CD4-positive, alpha-beta T cell treated with Interferon alpha-2 for 1 hour (primary cell): ENCODE results near the gene VARS1.
A peak's percentile ranks its signal among the peaks of the same experiment; 100 is the strongest.
"Not testable (repeated sequence)": the region's sequence is repeated elsewhere in the genome, so short reads cannot be mapped to it uniquely, and the experiment has no call there.

Experiments used
- DNase-seq, 2 donors: peaks; one replicate each; pipeline ENCODE4 v3.0.0-alpha.2; 2020 to 2022

VARS1 gene

GRCh38 chr6:31795616-31796298 lies at the start of gene VARS1:
VARS1 (minus strand) TSS chr6:31795752; CDS start chr6:31795217, 535 bp downstream.
- peak; percentile 90 to 91 for DNase-seq

DNA sequence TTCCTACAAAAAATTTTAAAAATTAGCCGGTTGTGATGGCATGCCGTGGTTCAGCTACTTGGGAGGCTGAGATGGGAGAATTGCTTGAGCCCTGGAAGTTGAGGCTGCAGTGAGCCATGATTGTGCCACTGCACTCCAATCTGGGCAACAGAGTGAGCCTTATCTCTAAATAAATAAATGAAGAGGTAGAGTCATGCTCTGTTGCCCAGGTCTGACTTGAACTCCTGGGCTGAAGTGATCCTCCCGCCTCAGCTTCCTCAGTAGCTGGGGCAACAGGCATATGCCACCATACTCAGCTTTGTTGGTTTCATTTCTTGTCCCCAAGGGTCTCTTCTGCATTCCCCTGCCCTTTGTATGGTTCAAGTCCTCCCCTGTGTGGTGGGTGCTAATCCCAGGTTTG lies 49.0 kb upstream of the VARS1 start:
- DNase-seq: no peak

DNA sequence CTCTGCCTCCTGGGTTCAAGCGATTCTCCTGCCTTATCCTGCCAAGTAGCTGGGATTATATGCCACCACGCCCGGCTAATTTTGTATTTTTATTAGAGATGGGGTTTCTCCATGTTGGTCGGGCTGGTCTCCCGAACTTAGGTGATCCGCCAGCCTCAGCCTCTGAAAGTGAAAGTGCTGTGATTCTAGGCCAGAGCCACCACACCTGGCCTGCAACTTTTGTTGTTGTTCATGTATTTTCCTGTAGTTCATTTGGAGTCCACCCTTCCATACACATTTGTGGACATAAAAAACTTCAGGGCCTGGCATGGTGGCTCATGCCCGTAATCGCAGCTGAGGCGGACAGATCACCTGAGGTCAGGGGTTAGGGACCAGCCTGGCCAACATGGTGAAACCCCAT lies 46.5 kb upstream of the VARS1 start:
- no peak for DNase-seq

- DNase-seq: not testable (repeated sequence)
These were observed 44.2 kb upstream of the VARS1 start for GRCh38 chr6:31839779-31840126.

GRCh38 chr6:31838968-31839367 lies 43.4 kb upstream of the VARS1 start:
- no peak for DNase-seq

DNA sequence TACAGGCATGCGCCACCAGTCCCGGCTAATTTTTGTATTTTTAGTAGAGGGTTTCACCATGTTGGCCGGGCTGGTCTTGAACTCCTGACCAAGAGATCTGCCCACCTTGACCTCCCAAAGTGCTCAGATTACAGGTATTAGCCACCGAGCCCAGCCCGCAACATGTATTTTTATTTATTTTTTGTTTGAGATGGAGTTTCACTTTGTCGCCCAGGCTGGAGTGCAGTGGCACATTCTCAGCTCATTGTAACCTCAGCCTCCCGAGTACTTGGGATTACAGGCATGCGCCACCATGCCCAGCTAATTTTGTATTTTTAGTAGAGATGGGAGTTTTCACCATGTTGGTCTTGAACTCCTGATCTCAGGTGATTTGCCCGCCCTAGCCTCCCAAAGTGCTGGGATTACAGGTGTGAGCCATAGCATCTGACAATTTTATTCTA lies 42.6 kb upstream of the VARS1 start:
- DNase-seq: not testable (repeated sequence)

DNA sequence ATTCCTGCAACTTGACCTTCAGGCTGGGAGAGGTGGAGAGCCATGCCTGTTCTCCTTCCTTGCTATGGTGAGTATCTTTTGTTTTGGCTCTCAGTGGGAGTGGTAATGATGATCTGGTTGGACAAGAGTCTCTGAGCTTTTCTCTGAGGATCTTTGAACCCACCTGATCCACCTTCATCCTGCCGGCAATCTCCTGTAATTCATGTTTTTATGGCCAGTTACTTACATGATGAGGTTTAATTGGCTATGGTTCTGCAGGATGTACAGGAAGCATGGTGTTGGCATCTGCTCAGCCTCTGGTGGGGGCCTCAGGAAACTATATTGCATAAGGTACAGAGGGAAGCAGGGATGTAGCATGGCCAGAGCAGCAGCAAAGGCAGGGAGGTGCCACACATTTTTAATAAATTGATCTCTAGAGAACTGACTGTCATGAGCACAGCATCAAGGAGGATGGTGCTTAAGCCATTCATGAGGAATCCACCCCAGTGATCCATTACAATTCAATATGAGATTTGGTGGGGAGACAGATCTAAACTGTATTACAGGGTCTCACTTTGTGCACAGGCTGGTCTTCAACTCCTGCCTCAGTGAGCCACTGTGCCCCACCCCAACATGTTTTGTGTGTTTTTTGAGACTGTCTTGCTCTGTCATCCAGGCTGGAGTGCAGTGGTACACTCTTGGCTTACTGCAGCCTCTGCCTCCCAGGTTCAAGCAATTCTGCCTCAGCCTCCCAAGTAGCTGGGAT lies 42.0 kb upstream of the VARS1 start:
- no peak for DNase-seq

GRCh38 chr6:31836474-31837368 lies 41.2 kb upstream of the VARS1 start:
- peak in 1 of 2 donors; percentile 45 for DNase-seq

DNA sequence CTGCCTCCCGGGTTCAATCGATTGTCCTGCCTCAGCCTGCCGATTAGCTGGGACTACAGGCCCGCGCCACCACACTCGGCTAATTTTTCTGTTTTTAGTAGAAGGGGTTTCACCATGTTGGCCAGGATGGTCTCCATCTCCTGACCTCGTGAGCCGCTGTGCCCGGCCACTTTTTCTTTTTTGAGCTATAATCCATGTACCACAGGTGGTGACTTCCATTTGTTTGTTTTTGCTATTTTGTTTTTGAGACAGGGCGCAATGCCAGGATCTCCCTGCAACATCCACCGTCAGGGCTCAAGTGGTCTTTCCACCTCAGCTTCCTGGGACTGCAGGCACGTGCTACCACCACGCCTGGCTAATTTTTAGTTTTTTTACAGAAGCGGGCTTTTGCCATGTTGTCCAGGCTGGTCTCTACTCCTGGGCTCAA lies 40.5 kb upstream of the VARS1 start:
- DNase-seq: no peak

DNA sequence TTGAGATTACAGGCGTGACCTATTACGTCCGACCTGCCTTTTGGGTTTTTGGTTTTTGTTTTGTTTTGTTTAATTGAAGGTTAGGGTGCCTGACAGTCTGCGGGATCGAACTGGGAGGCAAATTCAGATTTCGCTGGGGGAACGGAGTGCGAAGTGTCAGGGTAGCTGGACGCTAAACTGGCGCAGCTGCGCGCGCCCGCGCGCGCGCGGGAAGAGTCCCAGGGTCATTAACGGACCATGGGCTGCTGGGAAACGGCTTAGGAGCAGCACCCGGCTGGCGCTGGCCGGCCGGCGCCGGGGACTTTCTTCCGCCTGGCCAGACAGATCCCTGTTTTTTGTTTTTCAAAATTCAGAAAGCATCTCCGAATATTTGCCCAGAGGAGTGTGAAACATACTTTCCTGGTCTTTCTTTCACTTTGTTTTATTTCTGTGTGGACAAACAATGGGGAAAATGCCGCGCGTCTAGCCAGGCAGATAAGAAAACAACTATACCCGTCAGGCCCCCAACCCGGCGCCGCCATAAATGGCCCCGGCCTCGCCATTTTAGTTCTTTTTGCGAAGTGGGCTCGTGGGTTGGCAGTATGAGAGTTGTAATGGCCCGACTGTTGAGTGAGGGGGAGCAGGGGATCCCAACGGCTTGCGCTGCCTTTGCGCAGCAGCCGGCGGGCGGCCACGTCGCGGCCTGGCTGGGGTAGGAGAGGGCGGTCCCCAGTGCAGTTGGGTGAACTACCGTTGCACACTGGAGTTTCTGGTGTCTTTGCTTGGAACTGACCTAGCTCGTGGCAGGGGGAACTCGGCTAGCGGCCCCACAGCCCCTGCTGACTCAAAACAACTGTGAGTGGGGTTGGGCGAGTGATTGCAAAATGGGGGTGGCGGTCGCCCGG lies 39.1 kb upstream of the VARS1 start:
- peak; percentile 77 to 86 for DNase-seq

- no peak for DNase-seq
These were observed 36.0 kb upstream of the VARS1 start for GRCh38 chr6:31831350-31832215.

- DNase-seq: no peak
These were observed 35.4 kb upstream of the VARS1 start for GRCh38 chr6:31830886-31831335.

DNA sequence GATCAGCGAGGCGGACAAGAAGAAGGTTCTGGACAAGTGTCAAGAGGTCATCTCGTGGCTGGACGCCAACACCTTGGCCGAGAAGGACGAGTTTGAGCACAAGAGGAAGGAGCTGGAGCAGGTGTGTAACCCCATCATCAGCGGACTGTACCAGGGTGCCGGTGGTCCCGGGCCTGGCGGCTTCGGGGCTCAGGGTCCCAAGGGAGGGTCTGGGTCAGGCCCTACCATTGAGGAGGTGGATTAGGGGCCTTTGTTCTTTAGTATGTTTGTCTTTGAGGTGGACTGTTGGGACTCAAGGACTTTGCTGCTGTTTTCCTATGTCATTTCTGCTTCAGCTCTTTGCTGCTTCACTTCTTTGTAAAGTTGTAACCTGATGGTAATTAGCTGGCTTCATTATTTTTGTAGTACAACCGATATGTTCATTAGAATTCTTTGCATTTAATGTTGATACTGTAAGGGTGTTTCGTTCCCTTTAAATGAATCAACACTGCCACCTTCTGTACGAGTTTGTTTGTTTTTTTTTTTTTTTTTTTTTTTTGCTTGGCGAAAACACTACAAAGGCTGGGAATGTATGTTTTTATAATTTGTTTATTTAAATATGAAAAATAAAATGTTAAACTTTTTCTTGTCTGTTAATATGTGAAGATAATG lies 34.2 kb upstream of the VARS1 start:
- peak in 1 of 2 donors; percentile 68 for DNase-seq

DNA sequence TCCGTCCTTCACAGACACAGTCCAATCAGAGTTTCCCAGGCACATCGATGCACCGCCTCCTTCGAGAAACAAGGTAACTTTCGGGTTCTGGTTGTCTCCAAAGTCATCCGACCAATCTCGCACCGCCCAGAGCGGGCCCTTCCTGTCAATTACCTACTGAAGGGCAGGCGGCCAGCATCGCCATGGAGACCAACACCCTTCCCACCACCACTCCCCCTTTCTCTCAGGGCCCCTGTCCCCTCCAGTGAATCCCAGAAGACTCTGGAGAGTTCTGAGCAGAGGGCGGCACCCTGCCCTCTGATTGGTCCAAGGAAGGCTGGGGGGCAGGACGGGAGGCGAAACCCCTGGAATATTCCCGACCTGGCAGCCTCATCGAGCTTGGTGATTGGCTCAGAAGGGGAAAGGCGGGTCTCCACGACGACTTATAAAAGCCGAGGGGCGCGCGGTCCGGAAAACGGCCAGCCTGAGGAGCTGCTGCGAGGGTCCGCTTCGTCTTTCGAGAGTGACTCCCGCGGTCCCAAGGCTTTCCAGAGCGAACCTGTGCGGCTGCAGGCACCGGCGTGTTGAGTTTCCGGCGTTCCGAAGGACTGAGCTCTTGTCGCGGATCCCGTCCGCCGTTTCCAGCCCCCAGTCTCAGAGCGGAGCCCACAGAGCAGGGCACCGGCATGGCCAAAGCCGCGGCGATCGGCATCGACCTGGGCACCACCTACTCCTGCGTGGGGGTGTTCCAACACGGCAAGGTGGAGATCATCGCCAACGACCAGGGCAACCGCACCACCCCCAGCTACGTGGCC lies 31.9 kb upstream of the VARS1 start, which contains the start of gene HSPA1B:
Gene HSPA1B (plus strand): TSS at position 453 of the 794 bp plus-strand sequence. CDS start 213 bp downstream, at position 666.
- peak; percentile 94 to 95 for DNase-seq

- DNase-seq: no peak
These were observed 31.3 kb upstream of the VARS1 start for GRCh38 chr6:31826793-31827285.

GRCh38 chr6:31825553-31825952 lies 30.0 kb upstream of the VARS1 start:
- DNase-seq: no peak

DNA sequence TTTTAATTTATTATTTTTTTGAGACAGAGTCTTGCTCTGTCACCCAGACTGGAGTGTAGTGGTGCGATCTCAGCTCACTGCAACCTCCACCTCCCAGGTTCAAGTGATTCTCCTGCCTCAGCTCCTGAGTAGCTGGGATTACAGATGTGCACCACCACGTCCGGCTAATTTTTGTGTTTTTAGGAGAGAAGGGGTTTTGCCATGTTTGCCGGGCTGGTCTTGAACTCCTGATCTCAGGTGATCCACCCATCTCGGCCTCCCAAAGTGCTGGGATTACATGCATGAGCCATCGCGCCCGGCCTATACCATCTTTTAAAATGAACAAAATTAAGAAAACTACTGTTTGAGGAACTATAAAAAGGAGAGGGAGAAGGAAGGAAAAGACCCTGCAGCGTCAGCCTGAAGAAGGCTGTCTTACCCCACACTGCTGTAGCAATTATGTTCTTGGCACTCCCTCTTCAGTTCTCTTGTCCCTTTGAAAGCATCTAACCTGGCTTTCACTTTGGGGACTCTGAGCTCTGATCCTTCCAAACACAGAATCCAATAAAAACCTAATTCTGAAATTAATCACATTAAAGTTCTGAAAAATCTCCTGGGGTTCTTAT lies 28.1 kb upstream of the VARS1 start:
- DNase-seq: not testable (repeated sequence)

GRCh38 chr6:31822036-31822821 lies 26.7 kb upstream of the VARS1 start:
- DNase-seq: peak; percentile 76 to 78
